GM12878 (cell line): ENCODE data around the gene KTI12. TPM values are rescaled to one million over a fixed set of nuclear protein-coding genes. Genes with fewer than 3 reads are reported as not detected.

Source experiments
- ATAC-seq: fragments of 200-7000 bp; cut with Tn5 transposase; 3 replicates; pipeline ENCODE4 v1.9.1; 2020; ENCODE audit warnings: mild to moderate bottlenecking, moderate library complexity
- BruUV-seq: library from RNA; stranded (reverse); fragments of 400-500 nt; replicated peaks from 2 replicates; lab custom pipeline; 2021; lab: Mats Ljungman, UMichigan
- CTCF ChIA-PET: fragments of 300-600 bp; sonication (Branson Sonifier 250); formaldehyde crosslinking; extraction: SDS; loops from one replicate; lab custom pipeline; 2021; ENCODE audit warnings: inconsistent platforms; lab: Yijun Ruan, JAX
- POLR2A ChIA-PET: fragments of 350-600 bp; formaldehyde crosslinking; extraction: SDS; loops from one replicate; lab custom pipeline; 2021; ENCODE audit warnings: inconsistent platforms; lab: Charles Lee
- RAD21 ChIA-PET: fragments of 300-600 bp; sonication (Branson Sonifier 250); formaldehyde crosslinking; loops from one replicate; lab custom pipeline; 2023; ENCODE audit warnings: antibody characterized with exemption; ENCODE audit not compliant: unreplicated experiment; lab: Charles Lee
- SMC1A ChIA-PET: fragments of 300-600 bp; sonication (Branson Sonifier 250); formaldehyde crosslinking; loops from one replicate; lab custom pipeline; 2023; ENCODE audit not compliant: unreplicated experiment, uncharacterized antibody; lab: Charles Lee
- DNase-seq: peaks from one replicate; pipeline ENCODE4 v3.0.0-alpha.2; 2011; ENCODE audit warnings: low read depth, low spot score
- FAIRE-seq: peaks from 3 replicates; lab custom pipeline; 2011; peaks lifted over from hg19 to GRCh38; lab: Jason Lieb, UNC
- H2AFZ ChIP-seq: 2 replicates; pipeline ENCODE4 v1.6.0; 2011; ENCODE audit warnings: low read depth, low read length, control low read depth; ENCODE audit not compliant: control insufficient read depth
- H3K27ac ChIP-seq: 2 replicates; pipeline ENCODE4 v1.5.1; 2011; ENCODE audit warnings: control low read depth; ENCODE audit not compliant: control insufficient read depth, insufficient read depth
- H3K27me3 ChIP-seq, 2 experiments: replicated peaks in 1 of 2; 2 replicates each; pipeline versions ENCODE4 v1.6.0 to v1.6.1; 2011; ENCODE audit warnings: low read length in 1 of 2; ENCODE audit not compliant: control insufficient read depth in 2 of 2, insufficient read depth in 2 of 2
- H3K36me3 ChIP-seq, 2 experiments: 2 replicates each; pipeline ENCODE4 v1.5.1; 2011; ENCODE audit warnings: low read length in 1 of 2; ENCODE audit not compliant: control insufficient read depth in 2 of 2, insufficient read depth in 2 of 2
- H3K4me1 ChIP-seq: 2 replicates; pipeline ENCODE4 v1.6.1; 2011; ENCODE audit warnings: mild to moderate bottlenecking, low read length, moderate library complexity, mixed read lengths; ENCODE audit not compliant: control insufficient read depth, insufficient read depth
- H3K4me2 ChIP-seq: 2 replicates; pipeline ENCODE4 v1.6.0; 2011; ENCODE audit warnings: control low read depth; ENCODE audit not compliant: control insufficient read depth, insufficient read depth
- H3K4me3 ChIP-seq: fragments of 200-600 bp; sonication (generic); 2 replicates; pipeline ENCODE4 v1.5.1; 2016
- H3K79me2 ChIP-seq: 2 replicates; pipeline ENCODE4 v1.6.0; 2011; ENCODE audit warnings: low read length; ENCODE audit not compliant: control insufficient read depth, insufficient read depth
- H3K9ac ChIP-seq: 2 replicates; pipeline ENCODE4 v1.8.0; 2011; ENCODE audit warnings: low read length, control low read depth, mixed read lengths; ENCODE audit not compliant: control insufficient read depth, insufficient read depth
- H3K9me3 ChIP-seq: replicated peaks from 3 replicates; pipeline ENCODE4 v1.5.1; 2011; ENCODE audit warnings: mild to moderate bottlenecking, low read length; ENCODE audit not compliant: control insufficient read depth, insufficient read depth
- H4K20me1 ChIP-seq: 2 replicates; pipeline ENCODE4 v1.6.0; 2011; ENCODE audit not compliant: control insufficient read depth, insufficient read depth
- BCLAF1 ChIP-seq: fragments of 450-650 bp; IDR thresholded peaks from 2 replicates; pipeline ENCODE4 v1.6.1; 2017; ENCODE audit warnings: antibody characterized with exemption, mild to moderate bottlenecking, moderate library complexity
- BHLHE40 ChIP-seq, 2 experiments: fragments of 450-650 bp in 1 of 2; IDR thresholded peaks; 2 replicates each; pipeline ENCODE4 v1.6.1; 2011 to 2017; ENCODE audit warnings: low read depth in 2 of 2, borderline replicate concordance in 1 of 2, improper control_type of control experiment in 1 of 2, low read length in 1 of 2, mild to moderate bottlenecking in 1 of 2
- CBFB ChIP-seq: IDR thresholded peaks from 2 replicates; pipeline ENCODE4 v1.6.1; 2016; ENCODE audit warnings: antibody characterized with exemption, low read depth
- CHD2 ChIP-seq: IDR thresholded peaks from 2 replicates; pipeline ENCODE4 v1.6.1; 2011; ENCODE audit warnings: low read depth, low read length, improper control_type of control experiment, borderline replicate concordance
- EP300 ChIP-seq, 2 experiments: fragments of 150-350 bp in 1 of 2; IDR thresholded peaks; 2 replicates each; pipeline ENCODE4 v1.6.1; 2011 to 2012; ENCODE audit warnings: low read depth in 2 of 2, low read length in 2 of 2, borderline replicate concordance in 1 of 2, improper control_type of control experiment in 1 of 2, inconsistent platforms in 1 of 2; ENCODE audit not compliant: control insufficient read depth in 1 of 2
- IRF5 ChIP-seq: fragments of 450-650 bp; IDR thresholded peaks from 2 replicates; pipeline ENCODE4 v1.6.1; 2017; ENCODE audit warnings: borderline replicate concordance
- LARP7 ChIP-seq: fragments of 450-650 bp; IDR thresholded peaks from 2 replicates; pipeline ENCODE4 v1.6.1; 2017; ENCODE audit warnings: mild to moderate bottlenecking
- MTA3 ChIP-seq: IDR thresholded peaks from 2 replicates; pipeline ENCODE4 v1.6.1; 2012; ENCODE audit warnings: low read length, inconsistent platforms, borderline replicate concordance
- MYC ChIP-seq: IDR thresholded peaks from 2 replicates; pipeline ENCODE4 v1.6.1; 2011; ENCODE audit warnings: mild to moderate bottlenecking, low read length, moderate library complexity, inconsistent platforms; ENCODE audit not compliant: insufficient read depth, insufficient replicate concordance, insufficient read length, severe bottlenecking
- NFYB ChIP-seq: IDR thresholded peaks from 2 replicates; pipeline ENCODE4 v1.6.1; 2011; ENCODE audit warnings: low read depth, mild to moderate bottlenecking, low read length, improper control_type of control experiment, moderate library complexity; ENCODE audit not compliant: insufficient read depth
- RAD21 ChIP-seq: IDR thresholded peaks from 2 replicates; pipeline ENCODE4 v1.6.1; 2011; ENCODE audit warnings: mild to moderate bottlenecking, low read depth, low read length, moderate library complexity; ENCODE audit not compliant: insufficient read depth
- TARDBP ChIP-seq: IDR thresholded peaks from 2 replicates; pipeline ENCODE4 v1.6.1; 2016; ENCODE audit warnings: borderline replicate concordance
- YY1 ChIP-seq: IDR thresholded peaks from 2 replicates; pipeline ENCODE4 v1.6.1; 2011; ENCODE audit warnings: low read depth, mild to moderate bottlenecking, low read length
- ZNF622 ChIP-seq: fragments of 450-650 bp; IDR thresholded peaks from 2 replicates; pipeline ENCODE4 v1.6.1; 2017; ENCODE audit warnings: mild to moderate bottlenecking, inconsistent platforms
- in situ Hi-C: fragments of 300-500 bp; cut with MboI; formaldehyde crosslinking; loops from 9 replicates; pipeline ENCODE4 v1.14.3; 2018; ENCODE audit warnings: mixed read lengths
- intact Hi-C: fragments of 100-400 bp; cut with micrococcal nuclease; formaldehyde crosslinking; loops from one replicate; pipeline ENCODE4 v1.14.2; 2022; ENCODE audit not compliant: unreplicated experiment
- polyA plus RNA-seq, 11 experiments: library from polyadenylated mRNA; depleted of rRNA in 4 of 11; unstranded in 6 of 11; stranded (reverse) in 5 of 11; fragments of >200 nt; fragmentation: Nextera tagmentation in 4 of 11; fragmentation: Illumina TruSeq in 1 of 11; extraction: Ambion mirVana in 4 of 11; extraction: Trizol in 1 of 11; gene quantifications; 1 replicate in 1 of 11; 2 replicates in 10 of 11; pipeline versions ENCODE4 v1.2.1 to v1.2.3, GENCODE V29; 2011 to 2016; ENCODE audit warnings: inconsistent platforms in 2 of 11, missing spikeins in 2 of 11, low read depth in 1 of 11
- total RNA-seq, 4 experiments: library from RNA; depleted of rRNA in 3 of 4; stranded (reverse); fragments of >200 nt in 3 of 4; fragmentation: Illumina TruSeq in 1 of 4; extraction: Trizol in 1 of 4; gene quantifications; 2 replicates each; pipeline versions ENCODE4 v1.2.1 to v1.2.3, GENCODE V29; 2013 to 2021

KTI12 gene
- total and polyA plus RNA-seq, 10 of the 15 experiments (the other 5 are each of a cell fraction or from before 2014, with no cell fraction given) = 2.7 to 32.4 (median 17.6) TPM

- FAIRE-seq (no peak), ATAC-seq (no peak), DNase-seq (no peak)
- Histone ChIP-seq H3K4me3 (no peak overlapping the region), H3K27ac (no peak overlapping the region), H3K36me3 (no peaks in the 10 kb centered on the region), H3K9ac (no peak overlapping the region), H3K79me2 (no peaks in the 10 kb centered on the region), H3K4me1 (no peaks in the 10 kb centered on the region), H4K20me1 (no peaks in the 10 kb centered on the region), H3K4me2 (no peak overlapping the region), H3K27me3 (peaks cover 0 to 2% of the 10 kb centered on the region in 2 experiments; a peak in 2 of 4 replicates), H2AFZ (no peak overlapping the region), H3K9me3 (no peaks in the 10 kb centered on the region)
- ChIA-PET POLR2A (no interaction called here), SMC1A (no interaction called here), CTCF (interaction anchor here (3.6 kb wide), 1 partner anchor 91 kb away, joined by 15 read pairs; no protein-coding TSS in a partner anchor), RAD21 (no interaction called here)
- in situ Hi-C loops (no loop called here), intact Hi-C loops (no loop called here)
- no TSS peak for BruUV-seq
- no peak for TF ChIP-seq BCLAF1
- no peak for TF ChIP-seq EP300 (IDR thresholded peaks at IDR 0.05; ENCODE audit: borderline replicate concordance in 1 of 2, control insufficient read depth in 1 of 2, low read depth in 2 of 2, low read length in 2 of 2)
- TF ChIP-seq MYC = no peak
- TF ChIP-seq BHLHE40 (IDR thresholded peaks at IDR 0.05; ENCODE audit: borderline replicate concordance in 1 of 2, low read depth in 2 of 2, low read length in 1 of 2) = no peak
- TF ChIP-seq RAD21 = no peak
- no peak for TF ChIP-seq LARP7
- no peak for TF ChIP-seq NFYB
- no peak for TF ChIP-seq ZNF622
- no peak for TF ChIP-seq CBFB
- TF ChIP-seq TARDBP = no peak
- no peak for TF ChIP-seq CHD2
- no peak for TF ChIP-seq YY1
- no peak for TF ChIP-seq MTA3
- TF ChIP-seq IRF5 = no peak
Observed at GRCh38 chr1:51988254-51988653, 45.4 kb downstream of the KTI12 start.
